Activated effector memory CD4-positive, alpha-beta T cell treated with Interleukin-2 at 50 U/mL for 16 hours (primary cell): Measurements from ENCODE around the gene RXRG.

Source experiments
- DNase-seq: peaks from one replicate; pipeline ENCODE4 v3.0.0-alpha.2; 2020

RXRG gene

GRCh38 chr1:165445388-165445787, 462 bp upstream of the RXRG start:
- no peak for DNase-seq

GRCh38 chr1:165443539-165444311, 1.2 kb downstream of the RXRG start:
- DNase-seq = no peak

GRCh38 chr1:165442653-165443052, 2.3 kb downstream of the RXRG start:
- DNase-seq = no peak

- no peak for DNase-seq
Measured at GRCh38 chr1:165442053-165442452, 2.9 kb downstream of the RXRG start.

- no peak for DNase-seq
Measured at GRCh38 chr1:165441166-165441880, 3.6 kb downstream of the RXRG start.

GRCh38 chr1:165439330-165439729, 5.6 kb downstream of the RXRG start:
- DNase-seq = no peak

- no peak for DNase-seq
Measured at GRCh38 chr1:165436994-165437393, 7.9 kb downstream of the RXRG start.

- DNase-seq = no peak
Measured at GRCh38 chr1:165435801-165436200, 9.1 kb downstream of the RXRG start.

GRCh38 chr1:165434281-165434680, 10.6 kb downstream of the RXRG start:
- no peak for DNase-seq

GRCh38 chr1:165431079-165431478, 13.8 kb downstream of the RXRG start:
- DNase-seq = no peak

GRCh38 chr1:165426745-165427144, 18.2 kb downstream of the RXRG start:
- DNase-seq = no peak

GRCh38 chr1:165425621-165426020, 19.3 kb downstream of the RXRG start:
- DNase-seq = no peak

GRCh38 chr1:165424454-165425216, 20.3 kb downstream of the RXRG start:
- no peak for DNase-seq

GRCh38 chr1:165423136-165423535, 21.8 kb downstream of the RXRG start:
- no peak for DNase-seq

- no peak for DNase-seq
Measured at GRCh38 chr1:165420655-165421054, 24.3 kb downstream of the RXRG start.

GRCh38 chr1:165419839-165420238, 25.1 kb downstream of the RXRG start:
- DNase-seq = no peak

- DNase-seq = no peak
Measured at GRCh38 chr1:165418195-165418594, 26.7 kb downstream of the RXRG start.

- no peak for DNase-seq
Measured at GRCh38 chr1:165416876-165417275, 28.1 kb downstream of the RXRG start.

- no peak for DNase-seq
Measured at GRCh38 chr1:165415068-165415467, 29.9 kb downstream of the RXRG start.

GRCh38 chr1:165414620-165415019, 30.3 kb downstream of the RXRG start:
- no peak for DNase-seq

- DNase-seq = no peak
Measured at GRCh38 chr1:165411396-165411795, 33.5 kb downstream of the RXRG start.

- DNase-seq = no peak
Measured at GRCh38 chr1:165409657-165410358, 35.1 kb downstream of the RXRG start.

GRCh38 chr1:165408518-165408917, 36.4 kb downstream of the RXRG start:
- no peak for DNase-seq
